ENCODE measurements around the gene RERE.
"Not testable (repeated sequence)": the region's sequence is repeated elsewhere in the genome, so short reads cannot be mapped to it uniquely, and the experiment has no call there.

The RERE gene

DNA sequence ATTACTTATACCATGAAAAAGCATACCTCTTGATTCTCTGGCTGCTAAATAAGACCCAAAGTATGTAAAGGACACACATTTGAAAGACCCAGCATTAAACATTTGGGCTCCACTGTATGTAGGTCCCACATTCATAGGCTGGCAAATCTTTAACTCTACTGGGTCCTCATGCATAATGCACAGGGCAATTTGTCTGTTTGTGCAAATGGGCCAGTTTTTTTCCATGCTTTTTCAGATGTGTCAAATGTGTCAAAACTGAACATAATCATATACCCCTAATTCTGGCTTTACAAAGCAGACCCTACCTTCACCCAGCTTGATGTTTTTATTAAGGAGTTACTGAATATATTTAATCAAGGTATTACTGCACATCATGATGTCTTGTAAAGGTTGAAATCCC lies 63.7 kb downstream of the RERE start:
- DNase-seq (ENCODE audit: low read depth in 2 of 3, low spot score in 2 of 3), result no peak

DNA sequence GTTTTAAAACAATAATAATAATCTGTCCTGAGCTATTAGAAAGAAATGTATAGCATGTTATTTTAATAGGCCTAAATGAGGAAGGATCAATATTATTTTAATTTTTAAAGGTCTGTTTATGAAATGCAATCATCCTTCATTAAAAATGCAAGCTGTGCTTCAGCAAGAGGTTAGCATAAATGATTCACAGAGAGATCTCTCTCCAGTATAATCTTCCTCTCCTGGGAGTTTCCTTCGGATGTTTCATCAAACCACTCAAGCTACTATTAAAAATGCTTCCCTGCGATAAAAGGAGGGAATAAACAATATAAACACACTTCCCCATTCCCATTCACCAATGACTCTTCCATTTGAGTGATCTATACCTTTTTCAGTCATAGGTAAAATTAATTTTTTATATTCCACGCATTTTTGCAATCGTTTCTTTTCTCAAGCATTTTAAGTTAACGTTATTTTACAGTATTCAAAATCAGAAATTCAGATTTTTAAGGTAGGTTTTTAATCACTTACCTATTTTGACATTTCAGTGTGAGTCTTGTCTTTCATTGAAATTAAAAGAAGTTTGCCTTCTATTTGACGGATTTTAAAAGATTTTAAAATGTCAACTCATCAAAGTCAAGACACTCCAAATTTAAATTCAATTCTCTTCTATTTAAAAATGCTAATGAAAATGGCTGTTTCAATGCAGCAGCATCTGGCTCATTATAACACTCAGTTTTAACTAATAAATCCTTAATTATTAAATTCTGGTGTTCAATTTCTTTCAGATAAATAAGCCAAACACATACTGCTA lies 64.3 kb downstream of the RERE start:
- no peak for DNase-seq (ENCODE audit: low read depth in 2 of 3, low spot score in 2 of 3)

DNA sequence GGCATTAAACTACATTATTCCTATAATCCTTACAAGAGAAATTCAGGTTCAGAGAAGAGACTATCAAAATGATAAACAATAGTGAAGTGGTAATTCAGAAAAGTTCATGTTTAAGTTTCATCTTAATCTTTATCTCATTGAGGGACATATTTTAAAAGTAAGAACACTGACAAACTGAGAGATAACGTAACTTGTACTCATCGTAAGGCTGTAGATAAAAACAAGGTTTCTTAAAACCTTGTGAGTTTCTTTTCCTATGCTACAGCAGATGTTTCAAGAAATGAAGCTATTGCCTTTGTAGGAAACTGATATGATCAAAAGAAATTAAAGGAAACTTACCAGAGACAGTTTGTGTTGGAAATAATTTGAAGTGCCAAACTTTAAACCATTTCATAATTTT lies 65.0 kb downstream of the RERE start:
- DNase-seq (ENCODE audit: low read depth in 2 of 3, low spot score in 2 of 3), result no peak

DNA sequence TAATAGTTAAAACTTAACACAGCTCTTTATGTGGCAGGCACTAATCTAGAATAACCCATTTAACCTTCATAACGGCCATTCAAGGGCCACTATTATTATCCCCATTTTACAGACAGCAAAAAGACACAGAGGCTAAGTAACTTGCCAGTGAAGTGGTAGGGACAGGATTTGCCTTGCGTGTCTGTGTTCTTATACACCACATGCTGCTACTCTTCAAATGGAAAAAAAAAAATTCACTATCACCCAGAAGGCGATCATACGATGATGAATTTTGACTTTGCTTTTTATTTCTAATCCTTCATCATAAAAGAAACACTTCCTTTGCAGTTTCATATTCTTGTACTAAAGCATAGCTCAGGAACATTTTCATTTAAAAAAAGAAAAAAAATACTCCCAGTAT lies 65.5 kb downstream of the RERE start:
- no peak for DNase-seq (ENCODE audit: low read depth in 2 of 3, low spot score in 2 of 3)

DNA sequence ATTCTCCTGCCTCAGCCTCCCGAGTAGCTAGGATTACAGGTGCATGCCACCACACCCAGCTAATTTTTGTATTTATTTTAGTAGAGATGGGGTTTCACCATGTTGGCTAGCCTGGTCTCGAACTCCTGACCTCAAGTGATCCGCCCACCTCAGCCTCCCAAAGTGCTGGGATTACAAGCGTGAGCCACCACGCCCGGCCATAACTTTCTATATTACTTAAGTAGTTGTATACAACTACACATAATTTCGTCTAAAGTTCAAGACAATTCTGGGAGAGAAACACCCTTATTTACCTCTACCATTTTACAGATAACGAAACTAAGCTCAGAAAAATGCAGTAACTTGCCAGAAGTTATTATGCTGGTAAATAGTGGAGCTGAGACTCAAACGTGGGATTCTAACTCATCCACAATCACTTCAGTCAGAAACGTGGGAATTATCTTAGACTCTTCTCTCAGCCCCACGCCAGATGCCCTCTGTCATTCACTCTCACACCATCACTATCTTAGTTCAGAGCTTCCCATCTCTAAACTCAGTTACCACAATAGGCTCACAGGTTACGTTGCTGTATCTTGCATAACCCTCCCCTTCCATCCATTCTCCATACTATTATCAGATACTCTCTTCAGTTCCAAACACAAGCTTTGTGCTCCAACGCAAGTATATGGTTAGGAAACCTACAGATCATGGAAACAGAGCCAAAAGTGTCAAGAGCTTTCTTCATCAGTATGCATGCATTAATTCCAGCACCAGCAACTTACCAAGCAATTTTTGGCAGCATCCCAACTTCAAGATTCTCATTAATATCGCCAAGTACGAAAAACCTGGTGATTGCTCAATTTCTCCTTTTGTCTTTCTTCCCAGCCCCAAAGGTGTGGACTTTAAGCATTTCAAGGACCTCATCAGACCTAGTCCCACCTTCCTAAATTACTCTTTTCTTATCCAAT lies 69.3 kb downstream of the RERE start:
- DNase-seq (ENCODE audit: low read depth in 2 of 3, low spot score in 2 of 3), result no peak

DNA sequence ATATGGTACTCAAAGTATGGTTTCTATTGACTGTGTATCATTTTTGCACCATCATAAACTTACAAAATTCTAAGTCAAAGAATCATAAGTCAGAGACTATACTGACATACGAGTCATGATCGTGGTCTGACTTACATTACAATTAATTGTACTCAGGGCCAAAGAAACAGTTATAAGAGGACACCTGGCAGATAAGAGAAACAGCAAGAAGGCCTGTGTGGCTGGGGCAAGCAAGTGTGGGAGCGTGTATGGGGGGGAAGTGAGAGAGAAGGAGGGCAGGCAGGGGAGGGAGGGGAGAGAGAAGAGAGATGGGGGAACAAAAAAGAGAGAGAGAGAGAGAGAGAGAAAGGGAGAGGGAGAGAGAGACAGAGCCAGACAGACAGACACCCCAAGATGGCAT lies 70.9 kb downstream of the RERE start:
- DNase-seq (ENCODE audit: low read depth in 2 of 3, low spot score in 2 of 3), result no peak

DNA sequence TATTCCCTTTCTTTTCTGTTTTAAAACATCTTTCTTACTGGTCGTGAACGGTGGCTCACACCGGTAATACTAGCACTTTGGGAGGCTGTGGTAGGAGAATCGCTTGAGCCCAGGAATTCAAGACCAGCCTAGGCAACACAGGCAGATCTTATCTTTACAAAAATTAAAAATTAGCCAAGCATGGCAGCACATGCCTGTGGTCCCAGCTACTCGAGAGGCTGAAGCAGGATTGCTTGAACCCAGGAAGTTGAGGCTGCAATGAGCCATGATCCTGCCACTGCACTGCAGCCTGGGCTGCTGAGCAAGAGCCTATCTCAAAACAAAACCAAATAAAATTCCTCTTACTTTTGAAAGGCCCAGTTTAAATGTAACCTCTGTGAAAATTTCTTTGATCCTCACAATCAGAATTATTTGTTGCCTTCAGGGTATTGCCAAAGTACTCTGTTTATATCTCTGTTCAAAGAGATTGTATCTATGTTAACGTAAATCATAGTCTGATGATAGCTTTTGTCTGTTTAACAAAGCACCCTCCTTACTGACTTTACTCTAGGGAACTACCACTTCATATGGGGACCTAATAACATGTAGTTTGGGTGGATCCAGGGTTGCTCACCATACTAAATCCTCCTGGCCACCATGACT lies 71.6 kb downstream of the RERE start:
- DNase-seq (ENCODE audit: low read depth in 2 of 3, low spot score in 2 of 3), result no peak

DNA sequence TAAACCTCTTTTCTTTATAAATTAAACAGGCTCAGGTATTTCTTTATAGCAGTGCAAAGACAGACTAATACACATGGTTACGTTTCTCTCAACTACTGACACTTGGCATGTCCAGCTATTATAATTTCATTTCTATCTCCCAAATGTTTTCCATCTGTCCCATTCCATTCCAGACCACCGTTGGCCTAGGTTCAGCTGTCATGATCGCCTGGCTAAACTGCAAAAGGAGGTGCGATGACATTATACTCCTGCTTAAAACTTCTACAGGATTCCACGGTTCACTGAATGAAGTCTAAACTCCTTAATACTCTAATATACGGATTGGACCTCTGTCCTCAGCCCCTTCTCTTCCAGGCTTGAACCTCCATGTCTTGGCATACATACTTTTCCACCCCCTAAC lies 72.1 kb downstream of the RERE start:
- DNase-seq (ENCODE audit: low read depth in 2 of 3, low spot score in 2 of 3), result no peak

DNA sequence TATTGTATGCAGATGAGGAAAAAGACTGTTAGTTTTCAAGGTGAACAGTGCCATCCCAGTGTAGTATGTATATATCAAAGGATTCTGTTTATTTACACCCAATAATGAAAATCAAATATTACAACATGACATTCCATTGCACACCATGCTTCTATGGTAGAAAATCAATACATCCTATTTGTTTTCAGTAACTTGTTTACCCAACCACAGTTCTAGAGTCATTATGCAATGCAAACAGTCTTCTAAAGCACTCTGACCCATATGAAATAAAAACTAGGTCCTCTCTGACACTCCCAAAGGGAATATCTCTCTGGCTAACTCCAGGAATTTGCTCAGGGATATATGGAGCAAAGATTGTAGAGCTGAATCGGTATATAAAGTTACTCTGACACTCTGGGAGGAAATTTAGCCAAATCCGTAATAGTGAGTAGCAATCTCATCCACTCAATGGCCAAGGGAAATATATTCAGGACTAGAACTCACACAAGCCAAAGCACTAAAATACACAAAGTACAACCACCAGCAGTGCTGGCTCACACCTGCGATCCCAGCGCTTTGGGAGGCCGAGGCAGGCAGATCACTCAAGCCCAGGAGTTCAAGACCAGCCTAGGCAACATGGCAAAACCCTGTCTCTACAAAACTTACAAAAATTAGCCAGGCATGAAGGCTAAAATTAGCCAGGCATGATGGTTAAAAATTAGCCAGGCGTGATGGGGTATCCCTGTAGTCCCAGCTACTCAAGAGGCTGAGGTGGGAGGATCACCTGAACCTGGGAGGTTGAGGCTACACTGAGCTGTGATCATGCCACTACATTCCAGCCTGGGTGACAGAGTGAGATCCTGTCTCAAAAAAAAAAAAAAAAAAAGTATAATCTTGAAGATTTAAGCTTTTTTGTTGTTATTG lies 75.2 kb downstream of the RERE start:
- no peak for DNase-seq (ENCODE audit: low read depth in 2 of 3, low spot score in 2 of 3)

DNA sequence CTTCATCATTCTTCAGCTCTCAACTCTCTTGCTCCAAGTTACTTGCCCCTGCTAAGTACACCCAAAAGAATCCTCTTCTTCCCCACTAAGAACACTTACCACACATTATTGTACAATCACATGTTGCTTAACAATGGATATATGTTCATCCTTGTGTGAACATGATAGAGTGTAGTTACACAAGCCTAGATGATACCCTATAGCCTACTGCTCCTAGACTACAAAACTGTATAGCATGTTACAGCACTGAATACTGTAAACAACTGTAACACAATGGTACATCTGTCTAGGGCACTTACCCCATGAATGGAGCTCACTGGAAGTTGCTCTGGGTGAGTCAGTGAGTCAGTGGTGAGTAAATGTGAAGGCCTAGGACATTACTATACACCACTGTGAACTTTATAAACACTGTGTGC lies 77.4 kb downstream of the RERE start:
- no peak for DNase-seq (ENCODE audit: low read depth in 2 of 3, low spot score in 2 of 3)

DNA sequence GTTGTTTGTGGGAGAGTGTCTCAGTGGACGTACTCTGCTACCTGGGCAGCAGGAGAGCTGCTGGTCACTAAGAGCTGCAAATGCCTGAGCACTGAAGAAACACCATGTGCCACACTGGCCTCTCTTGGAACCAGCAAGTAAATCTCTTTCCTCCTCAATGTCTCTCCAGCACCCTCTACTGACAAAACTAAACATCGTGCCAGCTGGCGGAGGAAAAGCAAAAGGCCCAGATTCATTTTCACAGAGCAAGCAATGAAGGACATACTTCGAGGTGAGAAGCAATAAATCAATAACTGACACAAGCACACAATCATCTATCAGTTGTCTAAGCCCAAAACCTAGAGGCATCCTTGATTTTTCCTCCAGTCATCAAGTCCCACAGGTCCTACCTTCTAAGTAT lies 78.1 kb downstream of the RERE start:
- DNase-seq (ENCODE audit: low read depth in 2 of 3, low spot score in 2 of 3), result no peak

DNA sequence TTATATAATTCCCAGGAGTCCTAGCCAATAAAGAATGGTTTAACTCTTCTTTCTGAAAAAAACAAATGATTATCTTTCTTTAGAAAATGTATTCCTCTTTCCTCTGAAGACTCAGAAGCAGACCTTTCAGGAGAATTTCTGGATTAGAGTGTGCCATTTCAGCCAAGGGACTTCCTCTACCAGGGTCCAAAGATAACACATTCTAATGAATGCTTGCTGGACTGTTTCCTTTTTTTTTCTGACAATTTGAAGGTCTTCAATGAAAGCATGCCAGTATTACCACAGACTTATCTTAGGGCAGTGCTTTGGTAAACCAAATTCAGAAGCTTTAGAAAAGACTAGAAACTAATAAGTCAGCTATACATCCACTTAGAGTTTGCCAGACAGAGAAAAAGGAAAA lies 80.5 kb downstream of the RERE start:
- no peak for DNase-seq (ENCODE audit: low read depth in 2 of 3, low spot score in 2 of 3)

DNA sequence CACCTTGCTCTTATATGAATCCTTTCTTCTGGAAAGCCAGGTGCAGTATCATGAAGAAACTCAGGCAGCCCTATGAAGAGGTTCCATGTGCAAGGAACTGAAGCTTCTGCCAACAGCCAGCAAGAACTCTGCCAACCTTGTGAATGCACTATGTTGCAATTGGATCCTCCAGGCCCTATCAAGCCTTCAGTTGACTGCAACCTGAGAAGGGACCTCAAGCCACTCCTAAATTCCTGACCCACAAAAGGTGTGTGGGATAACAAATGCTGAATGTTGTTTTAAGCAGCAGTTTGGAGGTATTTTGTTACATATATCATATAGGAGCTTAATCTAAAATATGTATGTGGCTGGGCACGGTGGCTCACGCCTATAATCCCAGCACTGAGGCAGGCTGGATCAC lies 84.0 kb downstream of the RERE start:
- DNase-seq (ENCODE audit: low read depth in 2 of 3, low spot score in 2 of 3), result no peak

DNA sequence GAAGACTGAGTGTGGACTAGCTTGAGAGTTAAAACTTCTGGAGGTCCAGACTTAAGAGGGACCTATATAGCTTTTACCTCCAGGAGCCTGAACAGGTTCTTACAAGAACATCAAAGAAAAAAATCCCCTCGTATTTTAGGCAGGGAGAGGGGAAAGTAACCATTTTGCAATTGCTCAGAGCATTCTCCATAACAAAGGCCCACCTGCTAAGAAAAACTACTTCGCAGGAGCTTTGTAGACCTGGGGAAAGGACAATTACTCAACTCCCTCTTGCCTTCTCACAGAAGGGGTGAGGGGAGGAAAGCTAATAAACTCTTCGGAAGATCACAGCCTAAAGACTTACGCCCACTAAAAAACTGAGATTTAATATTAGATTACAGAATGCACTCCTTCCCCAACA lies 86.3 kb downstream of the RERE start:
- no peak for DNase-seq (ENCODE audit: low read depth in 2 of 3, low spot score in 2 of 3)

DNA sequence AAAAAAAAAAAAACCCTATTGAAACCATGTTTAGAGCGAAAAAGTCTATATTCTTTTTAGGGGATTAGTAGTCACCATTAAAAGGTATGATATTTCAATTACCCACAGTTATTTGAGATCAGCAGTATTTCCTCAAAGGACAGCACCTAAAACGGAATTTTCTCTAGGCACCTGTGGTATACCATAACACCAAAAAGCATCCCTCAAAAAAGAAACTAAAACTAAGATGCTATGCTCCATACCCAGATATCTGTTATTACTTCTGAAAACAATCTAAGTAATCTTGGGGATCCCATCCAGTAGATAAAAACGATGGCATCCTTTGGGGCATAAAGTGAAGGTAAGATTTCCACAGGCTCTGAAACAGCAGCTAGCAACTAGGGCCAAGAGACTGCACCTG lies 89.0 kb downstream of the RERE start:
- DNase-seq (ENCODE audit: low read depth in 2 of 3, low spot score in 2 of 3), result no peak

DNA sequence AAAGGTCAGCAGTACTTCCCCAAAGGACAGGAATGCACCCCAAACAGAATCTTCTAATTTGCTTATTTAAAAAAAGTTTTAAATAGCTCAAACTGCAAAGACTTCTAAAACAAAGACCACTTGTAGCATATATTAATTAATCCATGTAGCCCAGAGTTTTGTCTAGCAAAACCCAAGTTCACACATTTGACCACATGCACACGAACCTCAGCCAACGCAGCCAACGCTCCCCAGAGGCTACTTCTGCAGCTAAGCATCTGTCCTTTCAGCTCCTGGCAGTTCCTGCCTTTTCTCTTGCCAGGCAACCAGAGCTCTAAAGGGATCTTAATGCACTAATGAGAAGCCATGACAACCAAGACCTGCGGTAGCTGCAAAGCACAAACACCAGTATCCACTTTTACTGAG lies 89.6 kb downstream of the RERE start:
- DNase-seq (ENCODE audit: low read depth in 2 of 3, low spot score in 2 of 3), result no peak

DNA sequence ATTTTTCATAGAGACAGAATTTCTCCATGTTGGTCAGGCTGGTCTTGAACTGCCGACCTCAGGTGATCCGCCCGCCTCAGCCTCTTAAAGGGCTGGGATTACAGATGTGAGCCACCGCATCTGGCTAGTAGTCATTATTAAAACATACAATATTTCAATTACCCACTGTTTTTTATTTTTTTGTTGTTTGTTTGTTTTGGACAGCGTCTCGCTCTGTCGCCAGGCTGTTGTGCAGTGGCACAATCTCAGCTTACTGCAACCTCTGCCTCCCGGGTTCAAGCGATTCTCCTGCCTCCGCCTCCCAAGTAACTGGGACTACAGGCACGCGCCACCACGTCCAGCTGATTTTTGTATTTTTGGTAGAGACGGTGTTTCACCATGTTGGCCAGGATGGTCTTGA lies 90.1 kb downstream of the RERE start:
- DNase-seq (ENCODE audit: low read depth in 2 of 3, low spot score in 2 of 3), result not testable (repeated sequence)

DNA sequence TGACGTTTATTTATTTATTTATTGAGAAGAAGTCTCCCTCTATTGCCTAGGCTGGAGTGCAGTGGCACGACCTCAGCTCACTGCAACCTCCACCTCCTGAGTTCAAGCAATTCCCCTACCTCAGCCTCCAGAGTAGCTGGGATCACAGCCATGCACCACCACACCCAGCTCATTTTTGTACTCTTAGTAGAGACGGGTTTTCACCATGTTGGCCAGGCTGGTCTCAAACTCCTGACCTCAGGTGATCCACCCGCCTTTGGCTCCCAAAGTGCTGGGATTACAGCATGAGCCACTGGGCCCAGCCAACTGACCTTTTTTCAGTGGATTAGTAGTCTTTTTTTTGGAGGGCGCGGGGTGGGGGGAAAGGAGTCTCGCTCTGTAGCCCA lies 90.6 kb downstream of the RERE start:
- DNase-seq (ENCODE audit: low read depth in 2 of 3, low spot score in 2 of 3), result not testable (repeated sequence)

DNA sequence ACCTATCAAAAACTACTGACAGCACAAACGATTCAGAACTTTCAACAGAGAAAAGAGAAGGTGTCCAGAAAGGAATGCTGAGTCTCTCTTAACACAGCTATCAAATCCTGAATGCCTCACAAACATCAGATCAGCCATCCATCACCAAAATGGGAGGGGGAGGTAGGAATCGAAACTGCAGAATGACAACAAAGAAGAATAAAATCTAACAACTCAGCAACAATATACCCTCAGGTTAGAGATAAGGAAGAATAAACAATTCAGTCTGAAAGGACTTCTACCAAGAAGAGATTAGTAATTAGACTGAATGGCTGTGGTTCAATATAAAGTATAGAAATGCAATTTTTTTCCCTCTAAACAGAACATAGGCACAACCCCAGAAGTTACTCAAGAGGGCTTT lies 94.4 kb downstream of the RERE start:
- no peak for DNase-seq (ENCODE audit: low read depth in 2 of 3, low spot score in 2 of 3)

DNA sequence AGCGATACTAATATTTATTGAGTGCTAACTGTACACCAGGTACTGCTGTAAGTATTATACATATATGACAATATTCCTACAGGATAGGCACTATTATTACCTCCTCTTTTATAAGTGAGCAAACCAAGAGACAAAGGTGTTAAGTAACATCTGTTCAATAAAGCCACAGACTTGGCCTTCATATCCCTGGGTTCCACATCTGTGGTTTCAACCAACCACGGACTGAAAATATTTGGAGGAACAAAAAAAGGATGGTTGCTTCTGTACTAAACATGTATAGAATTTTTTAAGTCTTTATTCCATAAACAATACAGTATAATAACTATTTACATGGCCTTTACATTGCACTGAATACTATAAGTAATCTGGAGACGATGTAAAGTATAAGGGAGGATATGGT lies 95.1 kb downstream of the RERE start:
- no peak for DNase-seq (ENCODE audit: low read depth in 2 of 3, low spot score in 2 of 3)

Data from activated CD8-positive, alpha-beta memory T cell treated with anti-CD3 and anti-CD28 coated beads for 48 hours (primary cell).